Tibial nerve (tissue), 3 donors: ENCODE results near the gene MDFIC2.

ENCODE experiments used
- POLR2A ChIP-seq, 2 donors: fragments of 450-650 bp; IDR thresholded peaks; one replicate each; pipeline ENCODE4 v1.6.1; 2017; ENCODE audit warnings: antibody characterized with exemption in 2 of 2, mild to moderate bottlenecking in 2 of 2, moderate library complexity in 2 of 2
- TF ChIP-seq, protein P1 (sequence below), 5 experiments: fragments of 200-600 bp in 3 of 5; fragments of 450-650 bp in 2 of 5; sonication (generic) in 3 of 5; IDR thresholded peaks; one replicate each; pipeline ENCODE4 v1.5.1; 2016 to 2019; ENCODE audit warnings: antibody characterized with exemption in 5 of 5, mild to moderate bottlenecking in 3 of 5, moderate library complexity in 2 of 5

DNA sequence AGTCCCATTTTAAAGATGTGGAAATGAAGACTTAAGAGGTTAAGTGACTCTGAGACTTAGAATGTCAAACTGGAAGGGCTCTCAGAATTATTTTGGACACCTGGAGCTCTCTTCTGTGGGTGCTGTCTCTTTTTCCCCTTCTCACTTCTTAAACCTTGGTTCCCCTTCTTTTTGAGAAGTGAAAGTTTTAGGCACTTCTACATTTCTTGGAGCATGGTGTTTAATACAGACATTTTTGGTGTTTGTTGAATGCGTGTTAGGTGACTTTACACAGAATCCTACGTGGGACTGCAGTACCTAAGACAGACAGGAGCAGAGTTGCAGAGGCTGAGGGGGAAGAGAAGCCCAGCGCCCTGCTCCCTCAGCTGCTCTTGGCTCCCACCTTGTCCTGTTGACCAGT, 133.3 kb downstream of the MDFIC2 start:
- TF ChIP-seq, protein P1, sequence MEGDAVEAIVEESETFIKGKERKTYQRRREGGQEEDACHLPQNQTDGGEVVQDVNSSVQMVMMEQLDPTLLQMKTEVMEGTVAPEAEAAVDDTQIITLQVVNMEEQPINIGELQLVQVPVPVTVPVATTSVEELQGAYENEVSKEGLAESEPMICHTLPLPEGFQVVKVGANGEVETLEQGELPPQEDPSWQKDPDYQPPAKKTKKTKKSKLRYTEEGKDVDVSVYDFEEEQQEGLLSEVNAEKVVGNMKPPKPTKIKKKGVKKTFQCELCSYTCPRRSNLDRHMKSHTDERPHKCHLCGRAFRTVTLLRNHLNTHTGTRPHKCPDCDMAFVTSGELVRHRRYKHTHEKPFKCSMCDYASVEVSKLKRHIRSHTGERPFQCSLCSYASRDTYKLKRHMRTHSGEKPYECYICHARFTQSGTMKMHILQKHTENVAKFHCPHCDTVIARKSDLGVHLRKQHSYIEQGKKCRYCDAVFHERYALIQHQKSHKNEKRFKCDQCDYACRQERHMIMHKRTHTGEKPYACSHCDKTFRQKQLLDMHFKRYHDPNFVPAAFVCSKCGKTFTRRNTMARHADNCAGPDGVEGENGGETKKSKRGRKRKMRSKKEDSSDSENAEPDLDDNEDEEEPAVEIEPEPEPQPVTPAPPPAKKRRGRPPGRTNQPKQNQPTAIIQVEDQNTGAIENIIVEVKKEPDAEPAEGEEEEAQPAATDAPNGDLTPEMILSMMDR (IDR thresholded peaks at IDR 0.05): no peak
- no peak for TF ChIP-seq POLR2A (IDR thresholded peaks at IDR 0.05)
